Measurements from ENCODE around the gene C4BPB.

Gene C4BPB

DNA sequence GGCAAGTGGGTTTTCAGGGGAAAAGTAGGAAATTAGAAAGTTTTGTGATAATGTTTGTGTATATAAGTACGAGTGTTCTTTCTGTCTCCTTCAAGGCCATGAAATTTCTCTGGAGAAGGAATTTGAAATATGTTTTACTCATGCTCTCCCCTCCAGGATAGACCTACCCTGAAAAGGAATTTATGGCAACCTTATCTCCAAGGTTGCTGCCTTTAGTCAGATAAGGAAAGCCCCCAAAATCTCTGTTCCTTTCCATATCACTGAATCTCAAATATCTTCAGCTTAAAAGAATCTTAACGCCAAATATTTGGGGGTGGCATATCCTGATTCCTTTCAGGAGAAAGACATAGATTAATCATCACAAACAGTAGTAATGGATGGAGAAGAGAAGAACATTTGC is 499 bp upstream of the C4BPB start:
- no peak for DNase-seq

DNA sequence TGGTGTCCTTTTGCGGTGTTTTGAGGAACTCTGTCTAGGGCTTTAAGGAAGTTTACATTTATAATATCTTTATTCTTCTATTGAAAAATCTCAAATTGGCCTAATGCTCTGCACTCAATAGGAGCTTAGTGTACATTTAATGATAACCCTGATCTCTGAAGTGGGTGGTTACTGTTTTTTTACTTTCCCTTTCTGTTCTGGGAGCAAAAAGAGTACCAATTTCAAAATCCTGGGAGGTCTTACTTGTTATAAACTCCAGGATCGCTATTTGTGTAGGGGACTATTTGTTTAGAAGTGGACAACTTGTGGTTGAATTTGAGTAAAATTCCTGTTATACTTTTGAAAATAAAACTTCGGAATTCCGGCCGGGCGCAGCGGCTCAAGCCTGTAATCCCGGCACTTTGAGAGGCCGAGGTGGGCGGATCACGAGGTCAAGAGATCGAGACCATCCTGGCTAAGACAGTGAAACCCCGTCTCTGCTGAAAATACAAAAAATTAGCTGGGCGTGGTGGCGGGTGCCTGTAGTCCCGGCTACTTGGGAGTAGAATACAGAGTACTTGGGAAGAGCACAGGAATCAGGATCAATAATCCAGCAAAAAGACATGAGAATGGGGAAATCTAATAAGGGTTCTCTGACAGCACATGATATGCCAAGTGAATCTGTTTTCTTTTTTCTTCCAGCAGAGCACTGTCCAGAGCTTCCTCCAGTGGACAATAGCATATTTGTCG is 1.1 kb downstream of the C4BPB start:
- no peak for DNase-seq

GRCh38 chr1:207091200-207091908 is 2.7 kb downstream of the C4BPB start:
- DNase-seq = no peak

GRCh38 chr1:207093944-207094343 is 5.3 kb downstream of the C4BPB start:
- no peak for DNase-seq

DNA sequence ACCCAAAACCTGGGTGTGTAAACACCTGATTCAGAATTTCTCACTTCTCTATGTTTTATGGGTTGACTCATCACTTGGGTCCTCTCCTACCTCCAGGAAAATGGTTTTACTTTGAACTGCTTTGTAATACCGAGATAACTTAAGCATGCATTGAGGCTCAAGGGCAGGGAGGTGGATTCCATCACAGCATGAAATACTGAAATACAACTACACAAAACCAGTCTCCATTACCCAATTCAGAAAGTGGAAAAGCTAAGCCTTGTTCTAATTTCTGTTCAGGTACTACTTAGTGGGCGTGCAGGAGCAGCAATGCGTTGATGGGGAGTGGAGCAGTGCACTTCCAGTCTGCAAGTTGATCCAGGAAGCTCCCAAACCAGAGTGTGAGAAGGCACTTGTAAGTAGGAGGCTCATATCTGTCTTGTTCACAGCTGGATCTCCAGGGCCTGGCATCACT is 9.2 kb downstream of the C4BPB start:
- no peak for DNase-seq

DNA sequence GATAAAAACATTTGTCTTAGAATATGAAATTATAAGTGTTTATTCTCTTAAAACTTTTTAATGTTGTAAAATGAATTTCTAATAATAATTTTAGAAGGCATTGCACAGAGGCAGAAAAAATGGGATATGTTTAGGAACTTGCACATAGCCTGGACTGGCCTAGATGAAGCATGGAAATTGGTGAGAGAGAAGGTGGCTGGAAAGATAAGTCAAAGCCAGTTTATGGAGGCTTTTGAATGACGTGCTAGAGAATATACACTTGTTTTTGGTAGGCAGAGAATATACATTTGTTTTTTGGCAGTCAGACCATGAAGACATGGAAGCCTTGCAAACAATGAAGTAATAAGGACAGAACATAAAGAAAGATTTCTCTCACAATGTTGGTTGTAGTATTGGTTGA is 13.1 kb downstream of the C4BPB start:
- DNase-seq = no peak

DNA sequence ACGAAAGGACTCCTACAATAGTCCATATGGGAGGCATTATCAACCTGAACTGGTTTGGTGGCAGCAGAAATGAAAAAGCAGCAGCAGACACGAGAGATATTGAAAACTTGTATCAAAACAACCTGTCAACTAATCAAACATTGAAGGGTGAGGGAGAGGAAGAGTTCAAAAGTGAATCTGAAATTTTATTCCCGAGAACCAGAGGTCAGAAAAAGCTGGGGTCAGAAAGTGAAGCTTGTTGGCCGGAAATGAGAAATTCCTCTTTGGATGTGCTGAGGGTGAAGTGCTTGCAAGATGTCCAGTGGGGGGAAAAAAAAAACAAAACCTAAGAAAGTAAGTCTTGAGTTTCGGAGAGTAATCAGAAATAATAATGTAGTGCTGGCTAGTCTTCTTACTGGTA is 13.5 kb downstream of the C4BPB start:
- DNase-seq = no peak

GRCh38 chr1:207102659-207103058 is 14.0 kb downstream of the C4BPB start:
- no peak for DNase-seq

- no peak for DNase-seq
Measured at GRCh38 chr1:207103892-207104373, 15.3 kb downstream of the C4BPB start, which contains the start of gene C4BPA. Gene C4BPA, plus strand, starts transcription at chr1:207104233. Its CDS starts 8,793 bp downstream, at chr1:207113026.

DNA sequence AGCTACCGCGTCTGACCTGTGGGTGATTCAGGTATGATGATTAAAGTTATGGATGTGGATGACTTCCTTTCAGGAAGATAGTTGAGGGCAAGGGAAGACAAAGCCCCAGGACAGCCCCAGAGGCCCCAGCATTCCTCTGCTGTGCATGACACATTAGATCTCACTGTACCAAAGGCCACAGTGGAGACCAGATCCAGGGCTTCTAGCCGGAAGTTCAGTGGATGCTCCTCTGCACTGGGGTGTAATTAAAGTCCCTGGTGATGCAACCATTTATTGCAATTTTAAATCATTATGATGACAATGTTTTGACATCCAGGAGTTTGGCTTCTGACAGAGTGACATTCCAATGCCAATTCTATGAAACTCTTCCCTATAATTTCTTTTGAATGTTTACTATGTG is 20.3 kb downstream of the C4BPB start:
- DNase-seq = no peak

GRCh38 chr1:207112616-207113296 is 24.1 kb downstream of the C4BPB start:
- no peak for DNase-seq

GRCh38 chr1:207115269-207115668 is 26.6 kb downstream of the C4BPB start:
- DNase-seq = no peak

DNA sequence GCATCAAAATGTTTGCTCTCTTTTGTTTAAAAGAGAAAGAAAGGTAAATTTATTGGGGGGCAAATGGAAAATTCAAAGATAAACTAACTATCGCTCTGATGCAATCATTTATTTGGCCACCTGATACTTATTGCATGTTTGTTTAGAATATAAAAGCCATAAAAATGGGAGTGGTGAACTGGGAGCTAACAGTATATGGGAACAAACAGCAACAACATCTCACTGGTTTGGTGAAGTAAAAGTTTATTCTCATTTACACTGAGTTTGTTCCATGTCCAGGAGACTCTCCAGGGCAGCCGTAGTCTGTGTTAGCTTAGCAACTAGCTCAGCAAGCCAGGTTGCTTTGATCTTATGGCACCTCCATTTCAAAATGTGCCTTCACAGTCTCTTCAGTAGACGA is 35.7 kb downstream of the C4BPB start:
- DNase-seq = no peak

DNA sequence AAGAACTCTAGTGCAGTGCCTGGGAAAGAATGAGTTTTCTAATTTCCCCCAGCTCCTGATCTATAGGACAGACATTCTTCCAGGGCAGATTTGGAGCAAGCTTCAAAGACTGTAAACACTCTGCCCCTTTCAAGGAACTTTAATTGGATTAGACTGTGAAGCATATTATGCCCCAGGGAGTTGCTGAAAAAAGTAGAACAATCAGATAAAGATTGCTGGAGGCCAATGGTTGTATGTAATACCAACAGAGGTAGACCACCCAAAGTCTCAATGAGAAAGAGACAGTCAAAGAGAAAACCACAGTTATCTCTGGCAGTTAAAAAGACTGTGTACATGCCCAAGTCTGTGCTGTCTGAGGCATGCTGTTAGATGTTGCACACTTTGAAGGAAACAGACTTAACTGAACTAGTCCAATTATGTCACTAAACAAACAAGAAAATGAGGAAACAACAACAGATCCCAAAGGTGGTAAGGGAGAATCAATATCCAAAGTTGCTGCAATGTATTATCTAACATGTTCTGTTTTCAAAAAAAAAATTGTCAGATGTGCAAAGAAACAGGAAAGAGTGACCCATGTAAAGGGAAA is 39.8 kb downstream of the C4BPB start:
- DNase-seq = no peak

DNA sequence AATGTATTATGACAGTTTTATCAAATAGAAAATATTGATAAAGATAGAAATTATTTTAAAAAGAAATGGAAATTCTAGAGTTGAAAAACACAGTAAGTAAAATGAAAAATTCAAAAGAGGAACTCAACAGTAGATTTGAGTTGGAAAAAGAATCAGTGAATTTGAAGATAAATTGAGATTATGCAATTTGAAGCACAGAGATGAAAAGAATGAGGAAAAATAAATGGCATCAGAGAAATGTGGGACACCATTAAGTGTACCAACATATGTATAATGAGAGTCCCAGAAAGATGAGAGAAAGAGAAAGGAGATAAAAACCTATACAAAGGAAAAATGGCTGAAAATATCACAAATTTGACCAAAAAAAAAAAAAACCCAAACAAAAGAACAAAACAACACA is 40.4 kb downstream of the C4BPB start:
- no peak for DNase-seq

- no peak for DNase-seq
Measured at GRCh38 chr1:207130252-207131036, 41.8 kb downstream of the C4BPB start.

GRCh38 chr1:207131163-207131562 is 42.5 kb downstream of the C4BPB start:
- DNase-seq = no peak

DNA sequence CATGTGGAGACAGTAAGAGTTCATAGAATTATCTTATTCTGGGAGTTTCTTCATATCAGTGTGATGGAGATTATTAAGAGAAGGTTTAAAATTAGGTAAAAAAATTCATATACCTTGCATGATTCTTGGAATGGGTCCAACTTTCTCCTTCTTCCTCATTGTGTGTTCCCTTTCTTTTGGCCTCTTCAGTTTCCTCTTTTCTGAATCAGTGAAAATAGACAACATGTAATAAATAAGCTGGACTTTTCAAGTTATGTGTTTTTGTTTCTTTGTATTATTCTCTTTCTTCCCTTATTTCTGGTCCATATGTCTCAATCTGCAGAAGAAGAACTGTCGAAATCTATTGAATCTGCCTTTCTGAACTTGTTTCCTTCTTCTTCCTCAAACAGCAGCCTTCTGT is 45.9 kb downstream of the C4BPB start:
- no peak for DNase-seq

GRCh38 chr1:207139616-207140015 is 51.0 kb downstream of the C4BPB start:
- DNase-seq = no peak

GRCh38 chr1:207140536-207140935 is 51.9 kb downstream of the C4BPB start:
- no peak for DNase-seq

- no peak for DNase-seq
Measured at GRCh38 chr1:207145401-207146058, 56.9 kb downstream of the C4BPB start.

Measured in NCI-H510A (cell line).